ENCODE results near the gene WFDC11. TPM values are rescaled to one million over a fixed set of nuclear protein-coding genes. Genes with fewer than 3 reads are reported as not detected.

Gene WFDC11
- total RNA-seq, 1 experiment from 2014 or later = not detected

DNA sequence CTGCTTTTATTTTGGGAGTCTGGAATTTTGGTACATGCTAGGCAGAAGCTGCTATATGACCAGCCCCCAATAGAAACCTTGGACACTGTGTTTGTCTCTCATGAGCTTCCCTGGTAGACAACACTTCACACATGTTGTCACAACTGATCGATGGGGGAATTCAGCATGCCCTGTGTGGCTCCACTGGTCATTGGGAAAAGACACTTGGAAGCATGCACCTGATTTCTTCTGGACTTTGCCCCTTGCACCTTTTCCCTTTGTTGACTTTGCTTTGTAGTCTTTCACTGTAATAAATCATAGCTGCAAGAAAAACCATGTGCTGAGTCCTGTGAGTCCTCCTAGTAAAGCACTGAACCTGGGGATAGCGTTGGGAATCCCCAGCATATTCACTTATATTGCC is 48.4 kb downstream of the WFDC11 start:
- Mint-ChIP-seq H3K4me1 (ENCODE audit: low read depth, unreplicated experiment) (peaks cover 19% of the 10 kb centered on the region), H3K9me3 (ENCODE audit: unreplicated experiment) (peaks cover 10% of the 10 kb centered on the region), H3K27ac (ENCODE audit: unreplicated experiment) (no peak overlapping the region), H3K4me3 (ENCODE audit: unreplicated experiment) (peak overlapping the region; percentile 2), H3K27me3 (ENCODE audit: insufficient read depth, unreplicated experiment) (no peaks in the 10 kb centered on the region), H3K36me3 (ENCODE audit: insufficient read depth, unreplicated experiment) (no peaks in the 10 kb centered on the region)
- no peak for TF ChIP-seq CTCF (IDR thresholded peaks at IDR 0.05; ENCODE audit: insufficient read depth in 1 of 2, low read depth in 1 of 2, low read length in 1 of 2, severe bottlenecking in 1 of 2, unreplicated experiment in 1 of 2)
- Histone ChIP-seq H3K36me3 (ENCODE audit: control insufficient read depth, insufficient read depth, low read length) (no peaks in the 10 kb centered on the region), H3K9me3 (no peaks in the 10 kb centered on the region), H3K4me1 (peaks cover 18% of the 10 kb centered on the region), H3K4me3 (ENCODE audit: low read depth, low read length) (no peak overlapping the region), H3K27me3 (replicated peaks; ENCODE audit: control insufficient read depth, insufficient read depth, low read length) (no peaks in the 10 kb centered on the region)
- CTCF ChIA-PET = interaction anchor here (0.5 to 1.2 kb wide), 7 partner anchors 8 to 185 kb away, joined by 3 to 10 read pairs (median 3); partner anchors contain the start of gene WFDC10A
- peak; percentile 79 to 81 for DNase-seq
- BruUV-seq (replicated peaks) = no TSS peak
- intact Hi-C loops (cut with micrococcal nuclease; ENCODE audit: unreplicated experiment) = loop anchor here (2.0 to 10.0 kb wide), 5 partner anchors 27 to 307 kb away; partner anchors contain the start of gene WFDC11
- POLR2A ChIA-PET = no interaction called here

- Histone ChIP-seq H3K9me3 (no peaks in the 10 kb centered on the region; the same call in 1 of the 2 replicates), H3K4me3 (ENCODE audit: low read depth, low read length) (no peak overlapping the region), H3K4me1 (peaks cover 17% of the 10 kb centered on the region), H3K27me3 (replicated peaks; ENCODE audit: control insufficient read depth, insufficient read depth, low read length) (no peaks in the 10 kb centered on the region), H3K36me3 (ENCODE audit: control insufficient read depth, insufficient read depth, low read length) (no peaks in the 10 kb centered on the region)
- BruUV-seq (replicated peaks) = no TSS peak
- Mint-ChIP-seq H3K4me1 (ENCODE audit: low read depth, unreplicated experiment) (peaks cover 16% of the 10 kb centered on the region), H3K27me3 (ENCODE audit: insufficient read depth, unreplicated experiment) (no peaks in the 10 kb centered on the region), H3K4me3 (ENCODE audit: unreplicated experiment) (no peak overlapping the region), H3K36me3 (ENCODE audit: insufficient read depth, unreplicated experiment) (no peaks in the 10 kb centered on the region), H3K27ac (ENCODE audit: unreplicated experiment) (no peak overlapping the region), H3K9me3 (ENCODE audit: unreplicated experiment) (peaks cover 10% of the 10 kb centered on the region)
- intact Hi-C loops (cut with micrococcal nuclease; ENCODE audit: unreplicated experiment) = no loop called here
- ChIA-PET POLR2A (interaction anchor here (0.6 kb wide), 1 partner anchor 199 kb away, joined by 3 read pairs; no protein-coding TSS in a partner anchor), CTCF (interaction anchor here (1.4 kb wide), 1 partner anchor 12 kb away, joined by 3 read pairs; the partner anchor contains the start of gene WFDC10A)
- TF ChIP-seq CTCF (IDR thresholded peaks at IDR 0.05; ENCODE audit: insufficient read depth in 1 of 2, low read depth in 1 of 2, low read length in 1 of 2, severe bottlenecking in 1 of 2, unreplicated experiment in 1 of 2) = no peak
- DNase-seq = no peak
Measured at GRCh38 chr20:45617591-45617990, 52.4 kb downstream of the WFDC11 start.

DNA sequence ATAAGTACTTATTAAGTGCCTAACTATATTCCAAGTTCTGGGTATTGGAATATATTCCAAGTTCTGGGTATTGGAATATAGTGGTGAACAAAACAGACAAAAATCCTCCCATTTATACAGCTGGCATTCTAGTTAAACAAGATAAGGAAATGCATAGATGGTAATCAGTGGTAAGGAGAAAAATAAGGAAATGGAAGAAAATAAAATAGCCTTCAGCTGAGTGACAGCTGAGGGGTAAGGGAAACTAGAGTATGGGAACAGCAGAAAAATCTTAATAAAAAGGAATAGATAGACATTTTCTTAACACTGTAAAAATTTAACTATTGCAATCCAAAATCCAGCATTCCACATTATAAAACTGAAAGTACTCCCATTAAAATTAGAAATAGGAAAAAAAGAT is 57.7 kb downstream of the WFDC11 start:
- intact Hi-C loops (cut with micrococcal nuclease; ENCODE audit: unreplicated experiment) = no loop called here
- no peaks in the 10 kb centered on the region for H3K36me3 Mint-ChIP-seq (ENCODE audit: insufficient read depth, unreplicated experiment)
- no peaks in the 10 kb centered on the region for H3K27me3 Mint-ChIP-seq (ENCODE audit: insufficient read depth, unreplicated experiment)
- DNase-seq = no peak
- no peak overlapping the region for H3K4me3 Mint-ChIP-seq (ENCODE audit: unreplicated experiment)
- ChIA-PET POLR2A (no interaction called here), CTCF (no interaction called here)
- Histone ChIP-seq H3K9me3 (no peaks in the 10 kb centered on the region; the same call in 1 of the 2 replicates), H3K4me3 (ENCODE audit: low read depth, low read length) (no peak overlapping the region), H3K4me1 (no peaks in the 10 kb centered on the region), H3K36me3 (ENCODE audit: control insufficient read depth, insufficient read depth, low read length) (no peaks in the 10 kb centered on the region), H3K27me3 (replicated peaks; ENCODE audit: control insufficient read depth, insufficient read depth, low read length) (no peaks in the 10 kb centered on the region)
- H3K27ac Mint-ChIP-seq (ENCODE audit: unreplicated experiment) = no peak overlapping the region
- TF ChIP-seq CTCF (IDR thresholded peaks at IDR 0.05; ENCODE audit: insufficient read depth in 1 of 2, low read depth in 1 of 2, low read length in 1 of 2, severe bottlenecking in 1 of 2, unreplicated experiment in 1 of 2) = no peak
- no peaks in the 10 kb centered on the region for H3K4me1 Mint-ChIP-seq (ENCODE audit: low read depth, unreplicated experiment)
- no TSS peak for BruUV-seq (replicated peaks)
- H3K9me3 Mint-ChIP-seq (ENCODE audit: unreplicated experiment) = peaks cover 9% of the 10 kb centered on the region
